DOHH2 (cell line): ENCODE measurements around the gene THRB.

Source experiments
- EZH2phosphoT487 ChIP-seq: fragments of 200-600 bp; sonication (generic); IDR thresholded peaks from 2 replicates; pipeline ENCODE4 v1.6.1; 2017; ENCODE audit warnings: borderline replicate concordance, mild to moderate bottlenecking, antibody characterized with exemption, low read length, moderate library complexity, mixed read lengths
- TF ChIP-seq, protein P1 (sequence below): fragments of 200-600 bp; sonication (generic); IDR thresholded peaks from one replicate; pipeline ENCODE4 v1.5.1; 2014; ENCODE audit warnings: antibody characterized with exemption, mild to moderate bottlenecking, low read depth, low read length; ENCODE audit not compliant: poor library complexity, severe bottlenecking

DNA sequence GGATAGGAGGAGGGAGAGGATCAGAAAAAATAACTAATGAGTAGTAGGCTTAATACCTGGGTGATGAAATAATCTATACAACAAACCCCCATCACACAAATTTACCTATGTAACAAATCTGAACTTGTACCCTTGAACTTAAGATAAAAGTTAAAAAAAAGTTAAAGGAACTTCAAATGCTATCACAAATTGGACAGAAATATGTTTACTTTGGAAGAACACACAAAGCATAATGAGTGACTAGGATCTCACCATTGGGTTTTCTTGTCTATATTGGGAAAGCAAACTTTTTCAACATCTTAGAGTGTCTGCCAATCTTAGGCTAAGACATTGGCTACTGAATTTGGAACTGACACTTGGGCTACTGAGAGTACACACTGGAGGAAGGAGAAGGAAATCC is 140.4 kb downstream of the THRB start:
- TF ChIP-seq, protein P1, sequence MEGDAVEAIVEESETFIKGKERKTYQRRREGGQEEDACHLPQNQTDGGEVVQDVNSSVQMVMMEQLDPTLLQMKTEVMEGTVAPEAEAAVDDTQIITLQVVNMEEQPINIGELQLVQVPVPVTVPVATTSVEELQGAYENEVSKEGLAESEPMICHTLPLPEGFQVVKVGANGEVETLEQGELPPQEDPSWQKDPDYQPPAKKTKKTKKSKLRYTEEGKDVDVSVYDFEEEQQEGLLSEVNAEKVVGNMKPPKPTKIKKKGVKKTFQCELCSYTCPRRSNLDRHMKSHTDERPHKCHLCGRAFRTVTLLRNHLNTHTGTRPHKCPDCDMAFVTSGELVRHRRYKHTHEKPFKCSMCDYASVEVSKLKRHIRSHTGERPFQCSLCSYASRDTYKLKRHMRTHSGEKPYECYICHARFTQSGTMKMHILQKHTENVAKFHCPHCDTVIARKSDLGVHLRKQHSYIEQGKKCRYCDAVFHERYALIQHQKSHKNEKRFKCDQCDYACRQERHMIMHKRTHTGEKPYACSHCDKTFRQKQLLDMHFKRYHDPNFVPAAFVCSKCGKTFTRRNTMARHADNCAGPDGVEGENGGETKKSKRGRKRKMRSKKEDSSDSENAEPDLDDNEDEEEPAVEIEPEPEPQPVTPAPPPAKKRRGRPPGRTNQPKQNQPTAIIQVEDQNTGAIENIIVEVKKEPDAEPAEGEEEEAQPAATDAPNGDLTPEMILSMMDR: no peak
- TF ChIP-seq EZH2phosphoT487: no peak
